K562 (cell line): ENCODE results near the gene SND1. TPM values are rescaled to one million over a fixed set of nuclear protein-coding genes. Genes with fewer than 3 reads are reported as not detected.

ENCODE experiments used
- ATAC-seq: fragments of 200-7000 bp; cut with Tn5 transposase; 3 replicates; pipeline ENCODE4 v1.9.1; 2020; ENCODE audit warnings: moderate library complexity
- BruUV-seq: library from RNA; stranded (reverse); fragments of 400-500 nt; replicated peaks from 2 replicates; lab custom pipeline; 2021; lab: Mats Ljungman, UMichigan
- CTCF ChIA-PET: fragments of 300-600 bp; formaldehyde crosslinking; extraction: SDS; loops from one replicate; lab custom pipeline; 2021; ENCODE audit warnings: low intra/inter-chr PET ratio; lab: Yijun Ruan, JAX
- POLR2A ChIA-PET: fragments of 300-600, 350-650 bp; sonication (Branson Sonifier 250); formaldehyde crosslinking; extraction: SDS; loops from one replicate; lab custom pipeline; 2021; ENCODE audit warnings: antibody characterized with exemption, inconsistent platforms; lab: Yijun Ruan, JAX
- DNase-seq, 4 experiments: peaks; one replicate each; pipeline versions ENCODE4 v3.0.0 to v3.0.0-alpha.2; 2011 to 2018; ENCODE audit warnings: low spot score in 3 of 4, mixed read lengths in 3 of 4; ENCODE audit errors: extremely low read depth in 1 of 4
- FAIRE-seq: peaks from 2 replicates; lab custom pipeline; 2011; peaks lifted over from hg19 to GRCh38; lab: Jason Lieb, UNC
- H2AFZ ChIP-seq: 2 replicates; pipeline ENCODE4 v1.6.0; 2011; ENCODE audit warnings: low read depth, low read length, control low read depth, inconsistent platforms
- H3K27ac ChIP-seq: fragments of 200-600 bp; 3 replicates; pipeline ENCODE4 v1.8.0; 2011; ENCODE audit warnings: low read depth, mild to moderate bottlenecking, control low read depth, inconsistent platforms, low read length, moderate library complexity, mixed read lengths; ENCODE audit errors: extremely low read depth
- H3K27me3 ChIP-seq, 2 experiments: fragments of 300-600 bp in 1 of 2; 2 replicates in 1 of 2; 3 replicates in 1 of 2; pipeline versions ENCODE4 v1.6.0 to v1.8.0; 2011; ENCODE audit warnings: inconsistent platforms in 2 of 2, low read length in 2 of 2, mild to moderate bottlenecking in 1 of 2, mixed read lengths in 1 of 2, moderate library complexity in 1 of 2; ENCODE audit not compliant: control insufficient read depth in 2 of 2, insufficient read depth in 2 of 2
- H3K36me3 ChIP-seq: fragments of 300-600 bp; 3 replicates; pipeline ENCODE4 v1.8.0; 2011; ENCODE audit warnings: mild to moderate bottlenecking, low read length, inconsistent platforms; ENCODE audit not compliant: control insufficient read depth, insufficient read depth
- H3K4me1 ChIP-seq, 2 experiments: fragments of 200-600 bp in 1 of 2; replicated peaks in 1 of 2; 2 replicates in 1 of 2; 3 replicates in 1 of 2; pipeline versions ENCODE4 v1.5.1 to v1.8.0; 2011; ENCODE audit warnings: inconsistent platforms in 2 of 2, low read length in 2 of 2, mild to moderate bottlenecking in 1 of 2, mixed read lengths in 1 of 2, moderate library complexity in 1 of 2; ENCODE audit not compliant: control insufficient read depth in 2 of 2, insufficient read depth in 2 of 2
- H3K4me2 ChIP-seq: 2 replicates; pipeline ENCODE4 v1.6.1; 2011; ENCODE audit warnings: low read length, control low read depth, inconsistent platforms, mixed read lengths; ENCODE audit not compliant: insufficient read depth
- H3K4me3 ChIP-seq: fragments of 200-600 bp; sonication (generic), shearing (Covaris generic); 2 replicates; pipeline ENCODE4 v1.5.1; 2016; ENCODE audit warnings: control low read depth, inconsistent platforms
- H3K79me2 ChIP-seq: fragments of 200-600 bp; 3 replicates; pipeline ENCODE4 v1.8.0; 2011; ENCODE audit warnings: low read length, inconsistent platforms; ENCODE audit not compliant: control insufficient read depth, insufficient read depth
- H3K9ac ChIP-seq, 2 experiments: 2 replicates each; pipeline versions ENCODE4 v1.6.0 to v1.6.1; 2011; ENCODE audit warnings: low read depth in 2 of 2, low read length in 2 of 2, control low read depth in 1 of 2, inconsistent platforms in 1 of 2, mild to moderate bottlenecking in 1 of 2, mixed read lengths in 1 of 2; ENCODE audit not compliant: insufficient read depth in 1 of 2
- H3K9me1 ChIP-seq: one replicate; pipeline ENCODE4 v1.6.0; 2011; ENCODE audit warnings: inconsistent platforms, mild to moderate bottlenecking, low read length, moderate library complexity; ENCODE audit not compliant: control insufficient read depth, insufficient read depth
- H3K9me3 ChIP-seq: replicated peaks from 2 replicates; pipeline ENCODE4 v1.5.1; 2011; ENCODE audit warnings: low read depth, low read length, inconsistent platforms; ENCODE audit not compliant: control insufficient read depth, insufficient read depth
- H4K20me1 ChIP-seq: replicated peaks from 2 replicates; pipeline ENCODE4 v1.6.1; 2011; ENCODE audit warnings: low read length, inconsistent platforms, mixed read lengths; ENCODE audit not compliant: control insufficient read depth, insufficient read depth
- ATF3 ChIP-seq, 2 experiments: fragments of 450-650 bp in 1 of 2; sonication (generic) in 1 of 2; formaldehyde crosslinking in 1 of 2; IDR thresholded peaks in 1 of 2; conservative IDR thresholded peaks in 1 of 2; 2 replicates each; pipeline versions ENCODE4 v1.6.1 to v1.8.1; 2016 to 2023; ENCODE audit warnings: mild to moderate bottlenecking in 2 of 2, moderate library complexity in 2 of 2, inconsistent platforms in 1 of 2, missing genetic modification reagents in 1 of 2
- FOSL1 ChIP-seq: fragments of 200-800 bp; sonication (Bioruptor generic); conservative IDR thresholded peaks from 2 replicates; pipeline ENCODE4 v1.6.1; 2016; ENCODE audit warnings: missing genetic modification characterization, missing compliant biosample characterization
- MAFG ChIP-seq: fragments of 450-650 bp; conservative IDR thresholded peaks from 2 replicates; pipeline ENCODE4 v1.6.1; 2016; ENCODE audit warnings: missing genetic modification characterization, missing compliant biosample characterization
- MCM2 ChIP-seq: fragments of 450-650 bp; IDR thresholded peaks from 2 replicates; pipeline ENCODE4 v1.6.1; 2017; ENCODE audit warnings: low read depth, mild to moderate bottlenecking
- MEF2A ChIP-seq: IDR thresholded peaks from 2 replicates; pipeline ENCODE4 v1.6.1; 2011; ENCODE audit warnings: low read depth, mild to moderate bottlenecking, low read length, moderate library complexity; ENCODE audit not compliant: control insufficient read depth
- NONO ChIP-seq, 2 experiments: fragments of 200-400 bp in 1 of 2; fragments of 450-650 bp in 1 of 2; formaldehyde crosslinking in 1 of 2; IDR thresholded peaks; 2 replicates each; pipeline ENCODE4 v1.6.1; 2017; ENCODE audit warnings: low read depth in 2 of 2, mild to moderate bottlenecking in 2 of 2, moderate library complexity in 2 of 2, low read length in 1 of 2
- PHTF2 ChIP-seq: fragments of 250-450 bp; sonication (Bioruptor Pico); IDR thresholded peaks from 2 replicates; pipeline ENCODE4 v1.5.0; 2021; ENCODE audit warnings: mild to moderate bottlenecking
- SMC3 ChIP-seq: conservative IDR thresholded peaks from 2 replicates; pipeline ENCODE4 v1.6.1; 2011; ENCODE audit warnings: low read depth, low read length, improper control_type of control experiment; ENCODE audit not compliant: insufficient read depth
- TBP ChIP-seq: optimal IDR thresholded peaks from 2 replicates; pipeline ENCODE3; 2011; ENCODE audit warnings: low read depth, low read length, improper control_type of control experiment
- ZKSCAN1 ChIP-seq: fragments of 150-350 bp; IDR thresholded peaks from 2 replicates; pipeline ENCODE4 v1.6.1; 2016; ENCODE audit warnings: low read depth, low read length
- ZNF444 ChIP-seq: fragments of 250-450 bp; sonication (Bioruptor Pico); IDR thresholded peaks from 2 replicates; pipeline ENCODE4 v1.4.0; 2020; ENCODE audit warnings: mild to moderate bottlenecking, moderate library complexity
- ZNF639 ChIP-seq, 2 experiments: fragments of 200-800 bp in 1 of 2; sonication (Bioruptor generic) in 1 of 2; sonication (generic) in 1 of 2; formaldehyde crosslinking in 1 of 2; IDR thresholded peaks in 1 of 2; conservative IDR thresholded peaks in 1 of 2; 2 replicates each; pipeline versions ENCODE4 v1.5.0 to v1.6.1; 2016 to 2020; ENCODE audit warnings: missing compliant biosample characterization in 1 of 2, missing genetic modification characterization in 1 of 2, missing genetic modification reagents in 1 of 2
- ZNF778 ChIP-seq: fragments of 450-650 bp; formaldehyde crosslinking; IDR thresholded peaks from 2 replicates; pipeline ENCODE4 v1.4.0; 2020; ENCODE audit warnings: mild to moderate bottlenecking, moderate library complexity
- WGBS: fragments of 100-300 bp; shearing (Covaris generic); methylation state at CpG from one replicate; pipeline ENCODE4 v1.1.6; 2016; ENCODE audit warnings: low coverage, mixed read lengths; ENCODE audit not compliant: insufficient coverage; ENCODE audit errors: missing lambda C conversion rate; 5-methylcytosine and 5-hydroxymethylcytosine counted together
- in situ Hi-C: fragments of 300-500 bp; cut with MboI; formaldehyde crosslinking; loops from 4 replicates; pipeline ENCODE4 v1.15.0; 2018; ENCODE audit warnings: inconsistent platforms, mixed read lengths
- intact Hi-C: fragments of 100-400 bp; cut with micrococcal nuclease; formaldehyde crosslinking; loops from 2 replicates; pipeline ENCODE4 v1.14.2; 2022
- polyA plus RNA-seq, 8 experiments: library from polyadenylated mRNA; depleted of rRNA in 4 of 8; stranded (reverse) in 5 of 8; unstranded in 3 of 8; fragments of >200 nt; fragmentation: Nextera tagmentation in 2 of 8; fragmentation: Illumina TruSeq in 1 of 8; extraction: Ambion mirVana in 2 of 8; extraction: Trizol in 1 of 8; gene quantifications; 2 replicates each; pipeline versions ENCODE4 v1.2.1 to v1.2.3, GENCODE V29; 2011 to 2014; ENCODE audit warnings: inconsistent platforms in 1 of 8, missing spikeins in 1 of 8
- total RNA-seq, 7 experiments: library from RNA; depleted of rRNA in 6 of 7; stranded (reverse); fragments of >200 nt in 6 of 7; fragmentation: Illumina TruSeq in 2 of 7; extraction: Trizol in 2 of 7; gene quantifications; 2 replicates each; pipeline versions ENCODE4 v1.2.1 to v1.2.3, GENCODE V29; 2011 to 2021; ENCODE audit warnings: low replicate concordance in 1 of 7

SND1 gene
- total and polyA plus RNA-seq, 9 of the 15 experiments (the other 6 are each of a cell fraction or from before 2014, with no cell fraction given): 46.5 to 307 (median 191) TPM

- ChIA-PET CTCF (no interaction called here), POLR2A (interaction anchor here (0.9 kb wide), 2 partner anchors 16 to 18 kb away, joined by 3 to 4 read pairs; no protein-coding TSS in a partner anchor)
- in situ Hi-C loops: no loop called here
- no peak overlapping the region for H2AFZ ChIP-seq
- WGBS: 77% methylated on average over 2 of the region's 2 CpGs
- BruUV-seq: no TSS peak
- no peaks in the 10 kb centered on the region for H3K9me3 ChIP-seq
- ATAC-seq (no peak), FAIRE-seq (no peak), DNase-seq (no peak)
- no peak overlapping the region for H3K27ac ChIP-seq
- H3K27me3 ChIP-seq: no peaks in the 10 kb centered on the region
- no peak overlapping the region for H3K4me3 ChIP-seq
- H3K9me1 ChIP-seq: no peaks in the 10 kb centered on the region
- intact Hi-C loops: no loop called here
- no peak overlapping the region for H3K9ac ChIP-seq
- no peaks in the 10 kb centered on the region for H4K20me1 ChIP-seq
- peaks cover 32% of the 10 kb centered on the region for H3K36me3 ChIP-seq
- no peaks in the 10 kb centered on the region for H3K4me1 ChIP-seq
- peaks cover 3% of the 10 kb centered on the region; the same call in 1 of the 3 replicates for H3K79me2 ChIP-seq
- TF ChIP-seq SMC3 (no peak), PHTF2 (CRISPR knock-in tag) (no peak), ZNF444 (CRISPR knock-in tag) (no peak), ATF3 (IDR thresholded peaks at IDR 0.05) (no peak), ATF3 (CRISPR knock-in tag; conservative IDR thresholded peaks at IDR 0.05) (no peak), NONO (IDR thresholded peaks at IDR 0.05; ENCODE audit: low read depth in 2 of 2, low read length in 1 of 2) (no peak), FOSL1 (tag) (no peak), MEF2A (no peak), TBP (no peak), ZNF778 (CRISPR knock-in tag) (no peak), ZKSCAN1 (no peak), ZNF639 (CRISPR knock-in tag; conservative IDR thresholded peaks at IDR 0.05 in 1 of 2, IDR thresholded peaks at IDR 0.05 in 1 of 2) (no peak), MAFG (tag) (no peak), MCM2 (no peak)
- H3K4me2 ChIP-seq: no peak overlapping the region
These were observed 315.3 kb downstream of the SND1 start for GRCh38 chr7:127967281-127967680.
